B cell (primary cell): ENCODE data around the gene ATF1. TPM values are rescaled to one million over a fixed set of nuclear protein-coding genes. Genes with fewer than 3 reads are reported as not detected.

Experiments used
- ATAC-seq: fragments of 200-7000 bp; cut with Tn5 transposase; one replicate; pipeline ENCODE4 v1.10.0; 2021; ENCODE audit warnings: low read depth, mild to moderate bottlenecking, moderate number of reproducible peaks, moderate library complexity
- CTCF ChIA-PET: fragments of 350-600 bp; sonication (Branson Sonifier 250); formaldehyde crosslinking; loops from one replicate; lab custom pipeline; 2021; ENCODE audit warnings: antibody characterized with exemption, inconsistent platforms; lab: Charles Lee
- POLR2A ChIA-PET: fragments of 350-600 bp; sonication (Branson Sonifier 250); formaldehyde crosslinking; loops from one replicate; lab custom pipeline; 2021; ENCODE audit warnings: antibody characterized with exemption; lab: Charles Lee
- DNase-seq: peaks from one replicate; pipeline ENCODE4 v3.0.0; 2013
- H2AFZ ChIP-seq: 2 replicates; pipeline ENCODE4 v1.6.1; 2012; ENCODE audit warnings: mild to moderate bottlenecking, low read depth, low read length; ENCODE audit not compliant: insufficient read depth, poor library complexity, severe bottlenecking
- H3K27ac ChIP-seq, 2 donors: 1 replicate in 1 of 2; 2 replicates in 1 of 2; pipeline ENCODE4 v1.5.1; 2012 to 2013; ENCODE audit warnings: low read length in 2 of 2, mild to moderate bottlenecking in 2 of 2, moderate library complexity in 1 of 2
- H3K27me3 ChIP-seq, 4 experiments: fragments of 200-600 bp in 1 of 4; sonication (generic) in 1 of 4; replicated peaks in 1 of 4; 1 replicate in 2 of 4; 2 replicates in 2 of 4; pipeline versions ENCODE4 v1.6.1 to v1.7.0; 2013 to 2016; ENCODE audit warnings: low read length in 3 of 4, mild to moderate bottlenecking in 2 of 4, mixed read lengths in 1 of 4, moderate library complexity in 1 of 4; ENCODE audit not compliant: insufficient read depth in 4 of 4, control insufficient read depth in 3 of 4; ENCODE audit errors: control extremely low read depth in 1 of 4
- H3K36me3 ChIP-seq, 2 experiments: replicated peaks in 1 of 2; 1 replicate in 1 of 2; 2 replicates in 1 of 2; pipeline versions ENCODE4 v1.6.1 to v1.7.1; 2013; ENCODE audit warnings: low read length in 1 of 2; ENCODE audit not compliant: insufficient read depth in 2 of 2, control insufficient read depth in 1 of 2; ENCODE audit errors: control extremely low read depth in 1 of 2, extremely low read depth in 1 of 2
- H3K4me1 ChIP-seq, 2 donors: fragments of 200-600 bp in 1 of 2; sonication (generic) in 1 of 2; 1 replicate in 1 of 2; 2 replicates in 1 of 2; pipeline versions ENCODE4 v1.5.1 to v1.6.1; 2013 to 2017; ENCODE audit warnings: low read length in 2 of 2; ENCODE audit not compliant: control insufficient read depth in 2 of 2, insufficient read depth in 2 of 2
- H3K4me2 ChIP-seq: replicated peaks from 2 replicates; pipeline ENCODE3; 2012; ENCODE audit warnings: mild to moderate bottlenecking, low read depth, low read length; ENCODE audit not compliant: poor library complexity, severe bottlenecking
- H3K4me3 ChIP-seq, 5 experiments: fragments of 200-600 bp in 1 of 5; sonication (generic) in 1 of 5; 1 replicate in 3 of 5; 2 replicates in 2 of 5; pipeline versions ENCODE4 v1.5.1 to v1.7.0; 2011 to 2016; ENCODE audit warnings: low read length in 4 of 5, mild to moderate bottlenecking in 4 of 5, low read depth in 2 of 5, control low read depth in 1 of 5, moderate library complexity in 1 of 5; ENCODE audit not compliant: insufficient read depth in 1 of 5; ENCODE audit errors: control extremely low read depth in 1 of 5, extremely low read depth in 1 of 5
- H3K79me2 ChIP-seq: fragments of 200-600 bp; sonication (generic); one replicate; pipeline ENCODE4 v1.6.0; 2016; ENCODE audit warnings: low read length; ENCODE audit not compliant: control insufficient read depth, insufficient read depth
- H3K9ac ChIP-seq: fragments of 200-600 bp; sonication (generic); 2 replicates; pipeline ENCODE4 v1.6.1; 2017; ENCODE audit warnings: mild to moderate bottlenecking, low read length, moderate library complexity
- H3K9me3 ChIP-seq, 3 donors: one replicate each; pipeline versions ENCODE4 v1.6.1 to v1.7.1; 2013; ENCODE audit warnings: low read length in 2 of 3; ENCODE audit not compliant: control insufficient read depth in 2 of 3, insufficient read depth in 1 of 3; ENCODE audit errors: control extremely low read depth in 1 of 3
- H4K20me1 ChIP-seq: 2 replicates; pipeline ENCODE4 v1.6.0; 2012; ENCODE audit warnings: mild to moderate bottlenecking, low read length; ENCODE audit not compliant: insufficient read depth, control insufficient read depth, poor library complexity, severe bottlenecking
- H3K27ac Mint-ChIP-seq: one replicate; pipeline ENCODE4 v1.8.0; 2021; ENCODE audit warnings: mixed read lengths
- H3K27me3 Mint-ChIP-seq: one replicate; pipeline ENCODE4 v1.8.0; 2021; ENCODE audit warnings: mixed read lengths
- H3K4me1 Mint-ChIP-seq: one replicate; pipeline ENCODE4 v1.8.0; 2021; ENCODE audit warnings: mixed read lengths
- H3K4me3 Mint-ChIP-seq: one replicate; pipeline ENCODE4 v1.8.0; 2021; ENCODE audit warnings: mixed read lengths
- H3K9me3 Mint-ChIP-seq: one replicate; pipeline ENCODE4 v1.8.0; 2022; ENCODE audit warnings: mixed read lengths; ENCODE audit not compliant: insufficient read depth
- EZH2 ChIP-seq: IDR thresholded peaks from 2 replicates; pipeline ENCODE4 v1.6.1; 2012; ENCODE audit warnings: borderline replicate concordance, low read depth, mild to moderate bottlenecking, moderate library complexity, low read length; ENCODE audit not compliant: insufficient read depth, poor library complexity, severe bottlenecking
- WGBS: methylation state at CpG from one replicate; pipeline ENCODE4 v1.1.5; 2013; ENCODE audit warnings: missing lambda C conversion rate; ENCODE audit not compliant: insufficient coverage; 5-methylcytosine and 5-hydroxymethylcytosine counted together
- intact Hi-C: fragments of 100-400 bp; cut with micrococcal nuclease; formaldehyde crosslinking; loops from one replicate; pipeline ENCODE4 v1.10.0; 2022
- polyA plus RNA-seq: library from polyadenylated mRNA; depleted of rRNA; stranded (reverse); fragments of >200 nt; gene quantifications from 2 replicates; pipeline ENCODE4 v1.2.3, GENCODE V29; 2012
- total RNA-seq, 2 donors: library from RNA; stranded (reverse); fragments of 120-200 nt in 1 of 2; gene quantifications; 1 replicate in 1 of 2; 2 replicates in 1 of 2; pipeline versions ENCODE4 v1.2.3 to v1.2.4, GENCODE V29; 2013 to 2022
- TF ChIP-seq, protein P1 (sequence below): fragments of 200-600 bp; IDR thresholded peaks from one replicate; pipeline ENCODE4 v1.8.0; 2022; ENCODE audit warnings: antibody characterized with exemption, mild to moderate bottlenecking

Gene ATF1
- total and polyA plus RNA-seq, 2 donors (not counting 1 experiment from before 2014, with no cell fraction given): 17.2 to 39.5 TPM

DNA sequence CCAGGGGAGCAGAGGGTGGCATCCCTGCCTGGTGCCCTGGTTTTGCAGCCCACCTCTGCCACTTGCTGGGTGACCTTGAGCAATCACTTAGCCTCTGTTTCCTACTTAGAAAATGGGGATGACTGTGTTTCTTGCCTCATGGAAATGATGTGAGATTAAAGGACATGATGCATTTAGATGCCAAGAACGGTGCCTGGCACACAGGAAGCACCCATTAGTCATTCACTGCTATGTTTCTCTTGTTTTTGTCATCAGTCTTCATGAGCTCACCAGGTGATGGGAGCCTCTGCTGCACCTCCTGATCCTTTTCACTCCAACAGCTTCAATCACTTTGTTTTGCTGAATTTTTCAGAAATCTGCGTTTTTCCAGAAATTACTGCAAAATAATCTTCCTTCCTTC, 23.6 kb upstream of the ATF1 start:
- H3K27ac ChIP-seq: no peak overlapping the region
- POLR2A ChIA-PET: no interaction called here
- Mint-ChIP-seq H3K9me3 (no peaks in the 10 kb centered on the region), H3K27me3 (no peaks in the 10 kb centered on the region), H3K4me3 (no peak overlapping the region), H3K4me1 (no peaks in the 10 kb centered on the region), H3K27ac (no peak overlapping the region)
- no peaks in the 10 kb centered on the region for H4K20me1 ChIP-seq
- 90% methylated on average over 2 of the region's 2 CpGs for WGBS
- no peaks in the 10 kb centered on the region for H3K9me3 ChIP-seq
- H3K36me3 ChIP-seq: peaks cover 6 to 85% of the 10 kb centered on the region in 2 experiments
- no peaks in the 10 kb centered on the region for H3K27me3 ChIP-seq
- DNase-seq (no peak), ATAC-seq (no peak)
- intact Hi-C loops: no loop called here
- no peaks in the 10 kb centered on the region for H3K79me2 ChIP-seq
- TF ChIP-seq EZH2: no peak
- TF ChIP-seq, protein P1, sequence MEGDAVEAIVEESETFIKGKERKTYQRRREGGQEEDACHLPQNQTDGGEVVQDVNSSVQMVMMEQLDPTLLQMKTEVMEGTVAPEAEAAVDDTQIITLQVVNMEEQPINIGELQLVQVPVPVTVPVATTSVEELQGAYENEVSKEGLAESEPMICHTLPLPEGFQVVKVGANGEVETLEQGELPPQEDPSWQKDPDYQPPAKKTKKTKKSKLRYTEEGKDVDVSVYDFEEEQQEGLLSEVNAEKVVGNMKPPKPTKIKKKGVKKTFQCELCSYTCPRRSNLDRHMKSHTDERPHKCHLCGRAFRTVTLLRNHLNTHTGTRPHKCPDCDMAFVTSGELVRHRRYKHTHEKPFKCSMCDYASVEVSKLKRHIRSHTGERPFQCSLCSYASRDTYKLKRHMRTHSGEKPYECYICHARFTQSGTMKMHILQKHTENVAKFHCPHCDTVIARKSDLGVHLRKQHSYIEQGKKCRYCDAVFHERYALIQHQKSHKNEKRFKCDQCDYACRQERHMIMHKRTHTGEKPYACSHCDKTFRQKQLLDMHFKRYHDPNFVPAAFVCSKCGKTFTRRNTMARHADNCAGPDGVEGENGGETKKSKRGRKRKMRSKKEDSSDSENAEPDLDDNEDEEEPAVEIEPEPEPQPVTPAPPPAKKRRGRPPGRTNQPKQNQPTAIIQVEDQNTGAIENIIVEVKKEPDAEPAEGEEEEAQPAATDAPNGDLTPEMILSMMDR: no peak
- CTCF ChIA-PET: interaction anchor here (1.3 to 1.6 kb wide), 2 partner anchors 41 to 236 kb away, joined by 3 to 4 read pairs; partner anchors contain the start of gene DIP2B
- no peak overlapping the region for H3K4me3 ChIP-seq
- H3K4me1 ChIP-seq: no peaks in the 10 kb centered on the region
- H2AFZ ChIP-seq: no peak overlapping the region
- H3K4me2 ChIP-seq: no peak overlapping the region
- H3K9ac ChIP-seq: no peak overlapping the region

DNA sequence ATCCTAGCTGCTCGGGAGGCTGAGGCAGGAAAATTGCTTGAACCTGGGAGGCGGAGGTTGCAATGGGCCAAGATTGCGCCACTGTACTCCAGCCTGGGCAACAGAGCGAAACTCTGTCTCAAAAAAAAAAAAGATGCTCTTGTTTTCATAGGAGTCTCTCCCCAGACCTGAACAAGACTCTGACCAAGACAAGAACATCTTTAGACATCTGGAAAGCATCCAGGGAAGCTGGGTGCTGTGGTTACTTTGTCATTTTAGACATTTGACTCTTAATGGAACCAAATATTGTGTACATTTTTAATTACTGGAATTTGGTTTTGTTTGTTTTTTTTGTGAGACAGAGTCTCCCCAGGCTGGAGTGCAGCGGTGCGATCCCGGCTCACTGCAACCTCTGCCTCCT, 21.1 kb upstream of the ATF1 start:
- H4K20me1 ChIP-seq: no peaks in the 10 kb centered on the region
- H3K27me3 ChIP-seq: no peaks in the 10 kb centered on the region
- H3K4me2 ChIP-seq: no peak overlapping the region
- Mint-ChIP-seq H3K9me3 (no peaks in the 10 kb centered on the region), H3K27ac (no peak overlapping the region), H3K4me1 (no peaks in the 10 kb centered on the region), H3K4me3 (no peak overlapping the region), H3K27me3 (no peaks in the 10 kb centered on the region)
- ChIA-PET POLR2A (no interaction called here), CTCF (no interaction called here)
- TF ChIP-seq, protein P1: no peak
- no peak for TF ChIP-seq EZH2
- peaks cover 7 to 83% of the 10 kb centered on the region in 2 experiments for H3K36me3 ChIP-seq
- no peak overlapping the region for H2AFZ ChIP-seq
- H3K9me3 ChIP-seq: no peaks in the 10 kb centered on the region
- H3K4me1 ChIP-seq: no peaks in the 10 kb centered on the region
- no peaks in the 10 kb centered on the region for H3K79me2 ChIP-seq
- WGBS: 100% methylated on average over 6 of the region's 7 CpGs
- ATAC-seq: no peak
- no peak overlapping the region for H3K9ac ChIP-seq
- no peak overlapping the region for H3K27ac ChIP-seq
- H3K4me3 ChIP-seq: no peak overlapping the region
- intact Hi-C loops: no loop called here
- no peak for DNase-seq
